Measurements from ENCODE around the gene C14orf93.

- TF ChIP-seq, protein P1, sequence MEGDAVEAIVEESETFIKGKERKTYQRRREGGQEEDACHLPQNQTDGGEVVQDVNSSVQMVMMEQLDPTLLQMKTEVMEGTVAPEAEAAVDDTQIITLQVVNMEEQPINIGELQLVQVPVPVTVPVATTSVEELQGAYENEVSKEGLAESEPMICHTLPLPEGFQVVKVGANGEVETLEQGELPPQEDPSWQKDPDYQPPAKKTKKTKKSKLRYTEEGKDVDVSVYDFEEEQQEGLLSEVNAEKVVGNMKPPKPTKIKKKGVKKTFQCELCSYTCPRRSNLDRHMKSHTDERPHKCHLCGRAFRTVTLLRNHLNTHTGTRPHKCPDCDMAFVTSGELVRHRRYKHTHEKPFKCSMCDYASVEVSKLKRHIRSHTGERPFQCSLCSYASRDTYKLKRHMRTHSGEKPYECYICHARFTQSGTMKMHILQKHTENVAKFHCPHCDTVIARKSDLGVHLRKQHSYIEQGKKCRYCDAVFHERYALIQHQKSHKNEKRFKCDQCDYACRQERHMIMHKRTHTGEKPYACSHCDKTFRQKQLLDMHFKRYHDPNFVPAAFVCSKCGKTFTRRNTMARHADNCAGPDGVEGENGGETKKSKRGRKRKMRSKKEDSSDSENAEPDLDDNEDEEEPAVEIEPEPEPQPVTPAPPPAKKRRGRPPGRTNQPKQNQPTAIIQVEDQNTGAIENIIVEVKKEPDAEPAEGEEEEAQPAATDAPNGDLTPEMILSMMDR (IDR thresholded peaks at IDR 0.05; ENCODE audit: low read length): no peak
- no peak for TF ChIP-seq EZH2 (IDR thresholded peaks at IDR 0.05; ENCODE audit: borderline replicate concordance, low read length)
Measured at GRCh38 chr14:23017091-23017490, 7.1 kb upstream of the C14orf93 start.
